Effector CD4-positive, alpha-beta T cell (primary cell): ENCODE results near the gene SLC28A1.

ENCODE experiments used
- DNase-seq: peaks from one replicate; pipeline ENCODE4 v3.0.0-alpha.2; 2020

SLC28A1 gene

GRCh38 chr15:84886211-84886983 lies 1.9 kb downstream of the SLC28A1 start:
- DNase-seq, result no peak

- no peak for DNase-seq
Measured at GRCh38 chr15:84886984-84887299, 2.5 kb downstream of the SLC28A1 start.

GRCh38 chr15:84887938-84888337 lies 3.5 kb downstream of the SLC28A1 start:
- no peak for DNase-seq

- no peak for DNase-seq
Measured at GRCh38 chr15:84888639-84889038, 4.2 kb downstream of the SLC28A1 start.

GRCh38 chr15:84889313-84889990 lies 5.0 kb downstream of the SLC28A1 start:
- no peak for DNase-seq

- DNase-seq, result no peak
Measured at GRCh38 chr15:84889991-84890669, 5.7 kb downstream of the SLC28A1 start.

- DNase-seq, result no peak
Measured at GRCh38 chr15:84890670-84891162, 6.3 kb downstream of the SLC28A1 start.

- DNase-seq, result no peak
Measured at GRCh38 chr15:84891339-84891738, 6.9 kb downstream of the SLC28A1 start.

- no peak for DNase-seq
Measured at GRCh38 chr15:84892786-84893307, 8.4 kb downstream of the SLC28A1 start.

- DNase-seq, result no peak
Measured at GRCh38 chr15:84893607-84894006, 9.1 kb downstream of the SLC28A1 start.

GRCh38 chr15:84894736-84895425 lies 10.4 kb downstream of the SLC28A1 start:
- DNase-seq, result no peak

- DNase-seq, result no peak
Measured at GRCh38 chr15:84898761-84899160, 14.3 kb downstream of the SLC28A1 start.

- DNase-seq, result no peak
Measured at GRCh38 chr15:84899750-84900149, 15.3 kb downstream of the SLC28A1 start.

- no peak for DNase-seq
Measured at GRCh38 chr15:84901540-84901939, 17.1 kb downstream of the SLC28A1 start.

GRCh38 chr15:84903751-84904150 lies 19.3 kb downstream of the SLC28A1 start:
- no peak for DNase-seq

GRCh38 chr15:84904419-84904818 lies 20.0 kb downstream of the SLC28A1 start:
- no peak for DNase-seq

- DNase-seq, result no peak
Measured at GRCh38 chr15:84905016-84905916, 20.8 kb downstream of the SLC28A1 start.

GRCh38 chr15:84907731-84908130 lies 23.3 kb downstream of the SLC28A1 start:
- DNase-seq, result no peak

- no peak for DNase-seq
Measured at GRCh38 chr15:84908564-84908963, 24.1 kb downstream of the SLC28A1 start.

GRCh38 chr15:84909029-84909428 lies 24.6 kb downstream of the SLC28A1 start:
- DNase-seq, result no peak

- no peak for DNase-seq
Measured at GRCh38 chr15:84909782-84910181, 25.3 kb downstream of the SLC28A1 start.
